ENCODE data around the gene WDR86.

Gene WDR86

DNA sequence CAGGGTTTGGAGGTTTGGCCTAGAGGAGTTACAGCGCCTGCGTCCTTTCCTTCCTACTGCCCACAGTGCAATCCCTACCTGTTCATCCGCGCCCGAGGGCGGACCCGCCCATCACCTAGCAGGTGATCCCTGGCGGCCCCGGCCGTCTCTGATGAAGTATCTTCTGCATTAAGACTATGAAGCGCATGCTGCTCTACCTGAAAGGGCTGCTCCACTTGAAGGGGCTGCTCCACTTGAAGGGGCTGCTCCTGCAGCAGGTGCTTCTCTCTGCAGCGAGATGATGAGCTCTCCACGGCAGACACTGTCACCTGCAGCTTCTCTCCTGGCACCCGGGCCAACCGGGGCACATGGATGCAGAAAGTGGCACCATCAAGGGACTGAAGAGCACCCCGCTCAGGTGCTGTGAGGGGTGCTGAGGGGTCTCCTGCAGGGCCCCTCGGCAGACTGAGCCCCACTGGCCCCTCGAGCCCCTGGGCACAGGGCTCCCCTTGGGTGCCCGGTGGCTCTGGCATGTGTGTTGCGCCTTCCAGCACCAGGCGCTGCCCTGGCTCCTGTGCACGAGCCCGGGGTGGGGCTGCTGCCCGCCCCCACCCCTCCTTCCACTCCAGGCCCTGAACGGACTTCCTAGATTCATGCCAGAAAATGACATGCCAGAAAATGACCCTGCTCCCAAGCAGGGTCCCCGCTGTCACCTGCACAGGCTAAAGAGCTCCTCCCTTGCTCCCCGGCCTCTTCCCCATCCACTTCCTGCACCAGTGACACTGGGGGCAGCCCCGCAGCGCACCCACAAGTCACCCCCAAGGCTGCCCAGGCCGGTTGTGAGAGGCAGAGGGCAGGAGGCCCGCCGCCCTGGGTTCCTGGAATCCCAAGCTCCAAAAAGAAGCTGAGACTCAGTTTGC is 29.4 kb downstream of the WDR86 start:
- no peak for DNase-seq (ENCODE audit: low read depth in 4 of 4, low spot score in 1 of 4)

DNA sequence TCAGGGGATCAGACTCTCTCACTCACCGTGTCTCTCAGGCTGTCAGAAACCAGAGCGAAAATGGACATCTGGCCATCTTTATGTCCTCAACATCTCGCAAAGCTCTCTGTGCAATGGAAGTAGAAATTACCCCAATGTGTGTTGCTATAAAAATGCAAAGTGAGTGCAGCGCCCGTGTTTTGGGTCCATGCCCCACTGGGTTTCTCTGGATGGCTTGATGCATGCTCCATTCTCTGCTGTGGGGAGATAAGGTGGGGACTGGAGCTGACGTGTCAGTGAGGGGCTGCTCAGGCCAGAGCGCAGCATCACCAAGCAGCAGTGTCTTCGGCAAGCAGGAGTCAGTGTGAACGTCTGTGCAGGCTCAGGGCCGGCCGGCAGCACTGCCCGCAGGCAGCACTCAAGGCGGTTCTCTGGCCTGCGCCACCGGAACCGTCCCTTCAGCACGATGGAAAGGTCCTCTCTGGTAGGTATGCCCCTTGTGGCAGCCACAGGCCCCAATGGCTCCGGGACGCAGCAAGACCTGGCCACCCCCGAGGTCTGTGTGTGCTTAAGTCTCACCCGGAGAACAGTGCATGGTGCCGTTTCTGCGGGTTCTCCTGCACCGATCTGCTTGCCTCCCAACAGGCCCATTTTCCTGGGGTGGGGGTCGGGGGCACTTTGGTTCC is 30.2 kb downstream of the WDR86 start:
- no peak for DNase-seq (ENCODE audit: low read depth in 4 of 4, low spot score in 1 of 4)

DNA sequence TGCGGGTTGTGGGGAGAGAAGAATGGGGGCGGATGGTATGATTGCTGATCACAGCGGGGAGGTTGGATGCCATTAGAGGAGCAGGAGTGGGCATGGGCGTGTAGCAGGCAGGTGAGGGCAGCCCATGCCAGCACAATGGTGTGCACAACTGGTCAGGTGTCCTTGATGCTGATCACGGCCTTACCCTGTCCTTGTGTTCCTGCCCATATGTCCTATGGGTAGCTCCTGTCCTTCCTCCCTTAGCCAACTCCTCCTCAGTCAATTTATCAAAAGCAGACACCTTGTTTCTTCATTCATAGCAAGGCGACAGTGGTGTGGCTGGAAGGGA is 30.7 kb downstream of the WDR86 start:
- DNase-seq (ENCODE audit: low read depth in 4 of 4, low spot score in 1 of 4) = no peak

DNA sequence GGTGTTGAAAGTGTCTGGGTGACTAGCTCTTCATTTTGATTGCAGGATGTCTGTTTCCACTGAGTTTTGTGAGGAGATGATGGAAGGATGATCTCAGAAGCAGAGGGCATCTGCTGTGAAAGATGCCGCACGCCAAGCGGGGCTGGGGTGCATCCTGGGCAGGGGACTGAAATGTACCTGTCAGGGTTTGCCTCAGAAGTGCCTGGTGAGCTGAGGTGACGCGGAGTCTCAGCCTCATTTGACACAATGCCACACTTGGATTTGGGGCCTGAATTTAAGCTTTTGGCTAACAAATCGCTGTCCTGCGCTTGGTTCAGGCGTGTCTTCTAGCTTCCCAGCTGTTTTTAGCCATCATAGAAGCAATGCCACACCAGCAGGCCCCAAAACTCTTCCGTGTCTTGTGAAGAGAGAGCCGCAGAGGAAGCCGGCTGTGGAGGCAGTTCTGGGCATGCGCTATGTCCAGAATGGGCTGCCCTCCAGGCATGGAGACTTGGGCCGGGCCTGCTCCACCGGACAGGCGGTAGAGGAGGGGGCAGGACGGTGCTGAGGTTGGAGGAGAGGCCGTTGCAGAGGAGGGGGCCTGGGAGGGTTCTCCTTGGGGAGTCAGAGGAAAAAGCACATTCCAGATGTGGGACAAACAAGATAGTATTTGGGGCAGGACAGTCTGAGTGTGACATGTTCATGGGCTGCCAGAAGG is 31.2 kb downstream of the WDR86 start:
- no peak for DNase-seq (ENCODE audit: low read depth in 4 of 4, low spot score in 1 of 4)

DNA sequence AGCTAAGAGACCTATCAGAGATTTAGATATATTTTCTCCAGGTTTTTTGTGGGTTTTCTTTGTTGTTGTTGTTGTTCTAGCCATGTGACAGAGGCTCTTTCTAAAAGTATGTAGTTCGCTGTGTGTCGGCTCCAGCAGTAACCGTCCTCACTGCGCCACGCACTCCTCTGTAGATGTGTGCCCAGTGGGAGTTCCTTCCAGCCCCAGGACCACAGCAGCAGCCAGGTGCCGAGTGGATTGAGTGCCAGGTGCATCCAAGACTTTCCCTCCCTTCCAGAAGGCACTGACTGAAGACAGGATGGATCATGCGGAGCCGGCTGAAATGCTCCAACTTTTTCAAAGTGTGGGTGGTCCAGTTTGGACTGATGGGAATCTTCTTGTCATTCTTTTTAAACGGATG is 31.8 kb downstream of the WDR86 start:
- no peak for DNase-seq (ENCODE audit: low read depth in 4 of 4, low spot score in 1 of 4)

DNA sequence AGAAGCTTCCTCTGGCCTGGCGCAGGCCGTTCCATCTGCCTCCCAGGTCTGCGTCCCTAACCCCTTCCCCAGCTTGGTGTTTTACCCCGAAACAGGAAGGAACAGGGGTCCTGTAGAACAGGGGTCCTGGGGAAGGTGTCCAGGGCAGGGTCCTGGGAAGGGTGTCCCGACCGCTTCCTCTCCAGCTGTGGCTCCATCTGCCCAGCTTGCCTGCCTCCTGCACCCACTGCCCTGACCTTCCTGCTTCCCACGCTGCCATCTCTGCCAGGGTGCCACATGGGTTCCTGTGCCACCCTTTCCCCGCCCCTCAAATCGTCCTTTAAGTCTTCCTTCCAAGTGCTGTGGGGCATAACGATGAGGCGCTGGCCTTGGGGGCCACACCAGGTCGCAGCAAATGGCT is 32.4 kb downstream of the WDR86 start:
- DNase-seq (ENCODE audit: low read depth in 4 of 4, low spot score in 1 of 4) = no peak

DNA sequence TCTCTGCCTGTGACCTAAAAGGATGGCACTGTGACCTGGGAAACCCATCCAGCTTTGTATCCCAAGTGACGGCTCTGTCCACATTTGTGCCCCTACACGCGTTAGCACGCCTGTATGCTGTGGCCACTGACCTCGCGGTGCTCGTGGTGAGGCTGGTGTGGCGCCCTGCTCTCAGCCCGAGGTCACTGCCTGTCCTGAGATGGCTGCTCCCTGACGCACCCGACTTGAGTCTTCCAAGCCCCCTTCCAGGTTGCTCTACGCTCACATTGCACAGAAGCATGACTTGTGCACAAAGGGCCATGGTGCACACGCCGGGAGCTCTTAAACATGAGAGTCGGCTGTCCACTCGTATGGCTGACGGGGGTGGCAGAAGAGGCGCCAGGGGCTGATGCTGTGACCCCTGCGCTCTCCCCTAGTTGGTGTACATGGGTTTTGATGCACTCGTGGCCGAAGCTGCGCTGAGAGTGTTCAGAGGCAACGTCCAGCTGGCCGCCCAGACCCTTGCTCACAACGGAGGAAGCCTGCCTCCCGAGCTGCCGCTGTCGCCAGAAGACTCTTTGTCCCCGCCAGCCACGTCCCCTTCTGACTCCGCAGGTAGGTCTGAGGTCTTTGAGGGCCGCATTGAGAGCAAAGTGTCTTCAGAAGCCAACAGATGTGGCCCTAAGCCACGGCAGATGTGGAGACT is 33.5 kb downstream of the WDR86 start:
- no peak for DNase-seq (ENCODE audit: low read depth in 4 of 4, low spot score in 1 of 4)

DNA sequence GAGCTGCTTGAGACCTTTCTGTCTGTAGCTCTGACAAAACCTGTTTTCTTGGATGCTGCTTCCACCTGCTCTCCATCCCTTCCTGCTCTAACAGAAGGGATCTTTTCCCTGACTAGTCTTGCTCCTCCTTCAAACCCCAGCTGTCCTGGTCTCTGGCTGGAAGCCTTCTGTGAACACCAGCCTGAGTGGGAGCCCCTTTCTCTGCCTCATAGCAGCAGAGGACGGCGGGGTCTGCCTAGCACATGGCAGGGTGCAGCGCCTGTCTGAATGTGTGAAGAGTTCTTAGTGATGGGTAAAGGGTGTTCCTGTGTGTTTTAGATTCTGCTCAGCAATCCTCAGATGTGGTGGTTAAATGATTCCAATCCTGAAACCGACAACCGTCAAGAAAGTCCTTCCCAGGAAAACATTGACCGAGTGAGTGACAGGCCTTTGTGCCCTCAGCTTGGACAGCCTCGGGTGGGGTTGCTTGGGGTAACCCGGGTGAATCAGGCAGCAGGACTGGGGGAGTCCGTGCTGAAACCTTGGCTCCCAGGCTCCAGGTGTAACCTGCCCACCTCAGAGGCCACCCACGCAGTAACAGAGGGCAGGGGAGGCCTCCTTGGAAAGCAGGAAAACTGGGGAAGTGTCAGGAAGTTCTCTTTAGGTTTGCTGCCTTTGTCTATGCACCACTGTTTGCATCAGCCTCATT is 34.2 kb downstream of the WDR86 start:
- DNase-seq (ENCODE audit: low read depth in 4 of 4, low spot score in 1 of 4) = no peak

DNA sequence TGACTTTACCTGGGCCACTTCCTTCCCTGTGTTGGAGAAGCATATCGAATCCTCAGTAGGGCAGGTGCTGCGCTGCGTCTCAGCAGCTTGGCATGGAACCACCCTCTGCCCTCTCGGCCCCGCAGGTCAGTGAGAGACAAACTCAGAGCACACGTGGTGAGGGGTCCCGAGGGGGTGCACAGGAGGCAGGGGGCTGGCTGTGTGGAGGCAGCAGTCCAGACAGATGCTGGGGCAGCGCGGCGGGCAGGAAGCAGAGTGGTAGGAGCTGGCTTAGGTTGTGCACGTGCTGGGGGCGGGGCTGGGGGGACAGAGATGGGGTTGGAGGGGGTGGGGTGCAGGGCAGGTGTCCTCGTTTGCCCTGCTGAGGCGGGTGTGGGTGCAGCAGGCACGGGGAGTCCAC is 35.1 kb downstream of the WDR86 start:
- no peak for DNase-seq (ENCODE audit: low read depth in 4 of 4, low spot score in 1 of 4)

DNA sequence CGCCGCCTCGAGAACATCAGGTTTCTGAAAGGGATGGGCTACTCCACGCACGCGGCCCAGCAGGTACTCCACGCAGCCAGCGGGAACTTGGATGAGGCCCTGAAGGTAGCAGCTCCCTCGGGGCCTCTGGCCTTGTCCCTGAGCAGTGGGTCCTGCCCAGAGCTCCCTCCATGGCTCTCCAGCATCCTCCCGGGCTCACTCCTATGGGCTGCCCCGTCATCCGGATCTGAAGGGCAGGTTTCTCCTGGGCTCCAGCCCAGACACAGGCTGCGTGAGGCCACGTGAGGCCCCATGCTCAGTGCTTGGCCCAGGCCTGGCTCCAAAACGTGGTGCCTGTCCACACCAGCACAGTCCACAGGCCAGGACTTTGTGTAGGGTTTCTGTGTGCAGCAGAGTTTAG is 35.7 kb downstream of the WDR86 start:
- no peak for DNase-seq (ENCODE audit: low read depth in 4 of 4, low spot score in 1 of 4)

DNA sequence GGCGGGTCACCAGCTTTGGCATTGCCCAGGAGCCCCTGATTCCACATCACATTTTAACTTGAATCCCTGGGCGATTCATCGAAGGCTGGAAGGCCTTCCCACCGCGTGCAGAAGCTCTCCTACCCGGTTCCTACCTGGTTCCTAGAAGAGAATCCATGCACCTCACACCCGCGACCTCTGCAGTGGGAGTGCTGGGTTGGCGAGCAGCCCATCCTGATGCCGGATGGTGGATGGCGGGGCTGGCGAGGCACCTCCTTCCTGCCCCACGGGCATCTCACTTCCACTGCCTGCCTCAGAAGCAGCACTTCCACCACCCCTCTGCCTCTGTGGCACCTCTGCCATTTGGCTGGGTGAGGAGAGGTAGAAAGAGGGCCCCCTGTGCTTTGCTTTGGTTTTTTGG is 36.2 kb downstream of the WDR86 start:
- DNase-seq (ENCODE audit: low read depth in 4 of 4, low spot score in 1 of 4) = no peak

DNA sequence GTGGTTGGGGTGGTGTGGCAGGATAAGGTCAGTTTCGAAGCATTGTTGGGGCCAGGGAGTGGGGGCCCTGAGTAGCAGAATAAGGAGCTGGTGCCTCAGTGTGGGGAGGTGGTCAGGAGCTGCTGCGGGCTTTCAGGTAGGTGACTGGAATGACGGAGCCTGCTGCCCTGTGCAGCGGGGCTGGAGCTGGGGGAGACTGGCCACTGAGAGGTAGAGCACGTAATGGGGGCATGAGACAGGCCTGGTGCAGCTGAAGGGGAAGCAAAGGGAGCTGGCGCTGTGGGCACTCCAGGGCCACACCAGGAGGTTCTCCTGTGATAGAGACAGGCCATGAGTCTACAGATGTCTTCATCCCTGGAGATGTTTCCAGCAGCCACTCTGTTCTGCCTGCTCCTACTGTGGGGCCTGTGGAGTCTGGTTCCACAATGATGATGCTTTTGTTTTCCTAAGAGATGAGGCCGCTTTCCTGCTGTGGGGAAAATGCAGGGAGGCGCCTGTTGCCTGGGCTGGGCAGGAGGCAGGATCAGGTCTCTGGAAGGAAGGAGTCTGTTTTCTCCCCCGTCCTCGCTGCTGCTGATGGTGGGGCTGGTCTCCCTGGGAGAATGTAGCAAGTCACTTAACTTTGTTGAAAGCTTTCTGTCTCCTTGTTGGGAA is 37.1 kb downstream of the WDR86 start:
- no peak for DNase-seq (ENCODE audit: low read depth in 4 of 4, low spot score in 1 of 4)

DNA sequence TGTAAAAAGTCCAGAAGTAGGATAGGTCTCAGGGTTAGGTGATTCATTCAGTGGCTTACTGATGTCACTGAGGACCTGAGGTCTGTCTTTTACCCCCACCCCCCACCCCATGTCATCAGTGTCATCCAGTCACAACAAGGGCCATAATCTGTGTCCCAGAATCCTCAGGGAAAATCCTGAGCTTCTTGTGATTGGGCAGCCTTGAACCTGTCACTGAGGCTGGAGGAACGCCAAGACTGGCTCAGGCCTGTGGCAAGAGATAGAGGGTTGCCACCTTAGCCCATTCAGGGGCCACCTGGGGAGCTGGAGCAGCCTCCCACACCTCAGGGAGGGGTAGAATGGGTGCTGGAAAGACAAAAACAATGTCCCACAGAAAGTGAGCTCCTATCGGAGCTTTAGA is 38.6 kb downstream of the WDR86 start:
- DNase-seq (ENCODE audit: low read depth in 4 of 4, low spot score in 1 of 4) = no peak

DNA sequence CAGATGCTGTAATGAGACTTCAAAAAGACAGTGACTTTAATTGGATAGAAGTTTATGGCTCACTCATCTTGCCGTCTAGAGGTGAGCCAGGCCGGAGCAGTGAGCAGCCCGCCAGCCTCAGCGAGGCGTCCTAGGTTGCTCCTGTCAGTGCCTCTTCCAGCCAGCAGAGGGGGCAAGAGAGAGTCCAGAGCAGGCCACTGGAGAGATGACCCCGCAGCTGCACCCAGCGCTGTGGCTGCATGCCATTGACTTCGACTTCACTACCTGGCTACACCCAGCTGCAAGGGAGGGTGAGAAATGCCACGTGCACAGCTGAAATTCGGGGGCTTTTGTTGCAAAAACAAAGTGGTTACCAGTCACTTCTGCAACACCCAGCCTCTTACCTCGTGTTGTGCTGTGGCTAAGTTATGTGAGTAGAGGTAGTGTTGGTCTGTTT is 41.7 kb downstream of the WDR86 start:
- peak; percentile 62 to 71 (median 67) for DNase-seq (ENCODE audit: low read depth in 4 of 4, low spot score in 1 of 4)

DNA sequence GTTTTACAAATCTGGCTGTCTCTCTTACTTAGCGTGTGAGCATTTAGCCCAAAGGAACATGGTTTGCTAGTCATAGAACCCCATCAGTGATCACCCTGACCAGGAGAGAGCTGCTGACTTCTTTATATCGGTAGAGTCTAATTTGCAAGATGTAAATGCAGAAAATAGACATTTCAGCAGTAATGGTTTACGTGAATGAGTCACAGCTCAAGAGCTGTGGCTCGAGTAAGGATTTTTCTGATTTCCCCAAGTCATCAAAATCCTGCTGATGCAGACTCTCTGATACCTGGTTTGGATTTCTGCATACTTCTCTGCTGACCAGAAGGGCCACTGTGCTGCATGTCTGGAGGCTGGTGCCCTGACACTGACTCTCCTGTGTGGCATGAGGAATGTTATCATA is 42.6 kb downstream of the WDR86 start:
- no peak for DNase-seq (ENCODE audit: low read depth in 4 of 4, low spot score in 1 of 4)

DNA sequence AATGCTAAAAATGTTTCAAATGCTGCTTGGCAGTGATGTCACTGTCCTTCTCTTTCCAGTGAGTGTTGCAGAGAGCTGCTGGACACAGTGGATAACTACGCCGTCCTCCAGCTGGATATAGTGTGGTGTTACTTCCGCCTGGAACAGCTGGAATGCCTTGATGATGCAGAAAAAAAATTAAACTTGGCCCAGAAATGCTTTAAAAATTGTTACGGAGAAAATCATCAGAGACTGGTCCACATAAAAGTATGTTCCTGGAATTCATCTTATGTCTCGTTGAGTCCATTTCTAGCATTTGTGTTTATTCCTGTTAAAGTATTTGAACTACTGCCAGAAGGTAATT is 43.0 kb downstream of the WDR86 start:
- no peak for DNase-seq (ENCODE audit: low read depth in 4 of 4, low spot score in 1 of 4)

DNA sequence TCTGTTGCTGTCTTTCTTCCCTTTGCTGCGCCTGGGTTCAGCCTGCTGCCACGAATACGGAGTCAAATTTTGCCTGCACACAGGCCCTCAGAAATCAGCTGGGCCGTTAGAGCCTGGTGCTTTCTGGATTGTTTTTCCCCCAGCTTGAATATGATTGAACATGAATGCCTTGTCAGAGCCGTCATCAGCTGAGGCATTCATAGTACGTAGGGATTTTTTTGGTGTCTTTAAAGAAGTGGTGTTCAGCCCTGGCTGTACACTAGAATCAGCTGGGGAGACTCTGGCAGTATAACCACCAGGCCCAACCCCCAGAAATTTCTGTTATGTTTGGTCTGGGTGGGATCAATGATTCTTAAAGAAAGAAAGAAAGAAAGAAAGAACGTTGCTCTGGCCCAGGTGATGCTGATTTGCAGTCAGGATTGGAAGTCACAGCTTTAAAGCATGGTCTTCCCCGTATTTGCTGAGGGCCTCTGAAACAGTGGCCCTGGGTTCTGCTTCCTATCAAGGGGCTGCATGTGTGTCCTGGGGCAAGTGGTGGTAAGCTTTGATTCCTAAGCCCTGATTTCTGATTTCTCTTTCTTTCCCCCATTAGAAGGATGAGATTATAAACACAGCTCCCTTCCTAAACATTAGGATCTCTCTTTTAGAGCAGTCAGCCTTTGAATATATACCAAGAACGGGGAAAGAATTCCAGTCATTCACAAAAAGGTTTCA is 43.5 kb downstream of the WDR86 start:
- no peak for DNase-seq (ENCODE audit: low read depth in 4 of 4, low spot score in 1 of 4)

DNA sequence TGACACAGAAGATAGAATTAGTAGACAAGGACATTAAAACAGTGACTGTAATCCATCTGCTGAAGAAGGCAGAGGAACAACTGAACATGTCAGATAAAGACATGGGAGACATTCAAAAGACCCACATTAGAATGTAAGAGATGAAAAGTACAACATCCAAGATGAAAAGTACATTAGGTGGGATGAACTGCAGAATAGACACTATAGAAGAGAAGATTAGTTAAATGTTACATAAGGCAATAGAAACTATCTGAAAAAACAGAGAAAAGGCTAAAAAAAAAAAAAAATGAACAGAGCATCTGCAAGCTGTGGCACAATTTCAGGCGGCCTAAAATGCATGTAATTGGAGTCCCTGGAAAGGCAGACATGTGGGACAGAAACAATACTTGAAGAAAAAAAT is 46.7 kb downstream of the WDR86 start:
- DNase-seq (ENCODE audit: low read depth in 4 of 4, low spot score in 1 of 4) = no peak

DNA sequence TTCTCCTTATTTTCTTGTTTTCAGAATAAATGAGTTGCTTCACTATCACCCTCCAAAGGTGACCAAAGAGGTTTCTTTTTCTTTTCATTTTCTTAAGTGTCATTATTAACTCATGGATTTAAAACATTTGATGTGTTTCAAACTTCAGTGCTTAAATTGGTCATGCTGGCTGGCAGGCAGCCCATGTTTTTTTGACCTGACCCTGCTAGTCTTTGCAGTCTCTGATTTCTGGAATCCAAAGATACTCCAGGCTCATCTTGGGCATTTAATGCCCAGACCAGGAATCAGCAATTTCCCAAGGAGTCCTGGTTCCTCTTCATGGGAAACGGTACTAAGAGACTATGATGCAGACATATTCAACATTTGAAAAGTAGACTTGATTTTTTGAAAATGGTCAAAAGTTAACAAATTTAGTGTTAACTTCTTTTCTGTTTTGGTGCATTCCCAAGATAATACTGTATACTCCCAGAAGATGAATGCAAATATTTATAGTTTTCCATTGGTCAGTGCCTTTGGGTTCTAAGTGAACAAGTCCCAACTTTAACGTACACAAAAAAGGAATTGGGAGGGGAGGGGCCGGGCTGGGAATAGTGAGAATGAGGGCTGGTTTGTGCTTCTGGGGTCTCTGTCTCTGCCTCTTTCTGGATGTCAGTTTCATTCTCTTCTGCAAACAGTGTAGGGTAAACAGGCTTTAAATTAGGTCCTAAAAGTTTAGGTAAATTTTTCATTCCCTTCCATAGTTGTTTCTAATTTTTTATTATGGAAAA is 48.5 kb downstream of the WDR86 start:
- DNase-seq (ENCODE audit: low read depth in 4 of 4, low spot score in 1 of 4) = no peak
